AG08395 (cell line): ENCODE results near the gene NFAT5.
"Not testable (repeated sequence)": the region's sequence is repeated elsewhere in the genome, so short reads cannot be mapped to it uniquely, and the experiment has no call there.

Experiments used
- DNase-seq: peaks from one replicate; pipeline ENCODE4 v3.0.0; 2012; ENCODE audit warnings: mixed read lengths, low spot score

The NFAT5 gene

DNA sequence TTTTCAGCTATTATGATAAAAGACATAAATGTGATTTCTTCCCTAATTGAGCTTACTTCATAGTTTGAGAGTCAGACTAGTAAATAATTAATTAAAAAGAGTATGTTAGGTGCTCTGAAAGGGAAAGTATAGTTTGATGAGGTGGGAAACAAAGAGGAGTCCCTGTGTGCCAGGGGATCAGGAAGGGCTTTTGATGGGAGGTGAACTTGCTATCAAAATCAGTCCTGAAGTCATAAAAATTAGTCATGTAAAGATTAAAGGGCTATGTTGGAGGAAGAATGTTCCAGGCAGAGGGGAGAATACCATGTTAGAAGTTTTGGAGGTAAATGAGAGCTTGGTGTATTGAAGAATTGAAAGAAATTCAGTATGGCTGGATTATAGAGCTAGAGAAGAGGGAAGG is 31.0 kb downstream of the NFAT5 start:
- DNase-seq: no peak

DNA sequence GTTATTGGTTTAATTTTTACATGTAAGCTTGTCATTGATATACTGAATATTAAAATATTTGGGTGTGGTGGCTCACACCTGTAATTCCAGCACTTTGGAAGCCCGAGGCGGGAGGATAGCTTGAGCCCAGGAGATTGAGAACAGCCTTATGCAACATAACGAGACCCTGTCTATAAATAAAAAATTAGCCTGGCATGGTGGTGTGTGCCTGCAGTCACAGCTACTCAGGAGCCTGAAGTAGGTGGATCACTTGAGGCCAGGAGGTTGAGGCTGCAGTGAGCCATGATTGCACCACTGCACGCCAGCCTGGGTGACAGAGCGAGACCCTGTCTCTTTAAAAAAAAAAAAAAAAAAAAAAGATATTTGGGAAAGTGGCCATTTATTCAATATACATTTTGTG is 32.3 kb downstream of the NFAT5 start:
- no peak for DNase-seq

DNA sequence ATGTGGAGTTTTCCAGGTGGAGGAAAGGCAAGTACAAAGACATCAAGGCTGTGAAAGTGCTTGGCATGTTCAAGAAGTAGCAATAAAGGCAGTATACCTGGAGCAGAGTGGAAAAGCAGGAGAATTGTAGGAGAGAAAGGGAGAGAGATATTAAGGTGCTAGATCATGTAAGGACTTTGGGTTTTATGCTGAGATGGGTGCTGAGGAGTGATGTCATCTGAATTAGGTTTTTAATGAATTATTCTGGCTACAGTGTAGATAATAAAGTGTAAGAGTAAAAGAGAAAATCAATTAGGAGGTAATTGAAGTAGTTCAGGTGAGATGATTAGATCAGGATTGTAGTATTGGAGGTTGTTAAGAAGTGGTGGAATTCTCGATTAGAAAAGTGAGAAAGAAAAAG is 34.0 kb downstream of the NFAT5 start:
- DNase-seq: no peak

GRCh38 chr16:69600202-69600601 is 34.4 kb downstream of the NFAT5 start:
- DNase-seq: no peak

DNA sequence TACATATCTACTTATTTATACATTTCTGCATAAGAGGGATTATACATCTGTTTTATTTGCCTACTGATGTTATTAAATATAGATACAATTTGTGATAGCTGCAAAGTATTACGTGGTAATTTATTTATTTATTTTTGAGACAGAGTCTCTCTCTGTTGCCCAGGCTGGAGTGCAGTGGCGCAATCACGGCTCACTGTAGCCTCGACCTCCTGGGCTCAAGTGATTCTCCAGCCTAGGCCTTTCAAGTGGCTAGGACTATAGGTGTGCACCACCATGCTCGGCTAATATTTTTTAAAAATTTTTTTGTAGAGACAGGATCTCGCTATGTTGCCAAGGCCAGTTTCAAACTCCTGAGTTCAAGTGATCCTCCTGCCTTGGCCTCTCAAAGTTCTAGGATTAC is 35.5 kb downstream of the NFAT5 start:
- no peak for DNase-seq

- DNase-seq: no peak
Observed at GRCh38 chr16:69606985-69607384, 41.2 kb downstream of the NFAT5 start.

DNA sequence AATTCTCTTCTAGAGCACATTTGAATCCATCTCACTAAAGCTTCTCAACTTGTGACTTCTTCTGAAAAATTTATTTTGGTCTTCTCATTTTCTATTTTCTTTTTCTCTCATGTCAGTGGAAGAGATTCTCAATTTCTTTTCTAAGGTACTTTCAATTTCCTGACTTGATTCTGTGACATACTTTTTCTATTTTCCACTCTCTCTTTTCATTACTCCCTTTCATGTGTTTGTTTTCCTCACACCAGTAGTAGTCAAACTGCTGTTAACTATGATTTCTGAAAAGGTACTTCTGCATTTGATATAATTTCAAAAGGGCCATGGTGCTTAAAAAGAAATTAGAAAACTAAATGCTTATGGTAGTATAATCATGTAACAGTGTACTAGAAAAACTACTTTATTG is 41.9 kb downstream of the NFAT5 start:
- no peak for DNase-seq

DNA sequence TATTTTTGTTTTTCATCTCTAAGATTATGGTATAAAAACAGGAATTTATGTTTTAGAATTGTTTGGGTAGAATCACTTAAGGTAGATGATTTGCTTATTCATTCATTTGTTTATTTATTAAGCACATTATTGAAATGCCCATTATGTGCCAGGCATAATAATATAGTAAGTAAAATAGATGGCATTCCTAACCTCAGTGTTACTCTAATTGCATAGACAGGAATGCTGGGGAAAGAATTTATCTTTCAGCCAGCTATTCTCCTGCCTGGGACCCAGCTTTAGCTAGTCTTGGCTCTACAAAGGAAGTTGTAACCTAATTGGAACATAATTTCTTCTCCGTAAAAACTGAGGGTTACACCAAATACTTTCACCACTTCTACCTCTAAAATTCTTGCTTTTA is 44.6 kb downstream of the NFAT5 start:
- peak; percentile 52 for DNase-seq

GRCh38 chr16:69611103-69611640 is 45.4 kb downstream of the NFAT5 start:
- DNase-seq: no peak

- DNase-seq: no peak
Observed at GRCh38 chr16:69613378-69614154, 47.8 kb downstream of the NFAT5 start.

DNA sequence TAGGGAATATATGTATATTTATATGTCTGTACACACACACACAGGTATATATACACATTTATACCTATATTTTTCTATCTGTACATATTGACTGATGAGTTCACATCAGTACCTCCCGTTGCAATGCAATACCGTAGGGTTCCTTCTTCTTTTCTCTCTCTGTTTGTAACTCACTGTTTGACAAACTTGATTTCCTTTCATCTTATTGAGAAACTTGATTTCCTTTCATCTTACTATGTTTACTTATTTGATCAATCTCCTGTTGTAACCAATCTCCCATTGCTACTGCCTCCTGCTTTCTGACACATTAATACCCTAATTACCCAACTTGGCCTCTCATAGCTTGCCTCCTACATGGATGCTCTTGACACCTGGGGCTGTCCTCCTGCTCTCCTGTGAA is 49.8 kb downstream of the NFAT5 start:
- DNase-seq: no peak

- no peak for DNase-seq
Observed at GRCh38 chr16:69616082-69616481, 50.3 kb downstream of the NFAT5 start.

DNA sequence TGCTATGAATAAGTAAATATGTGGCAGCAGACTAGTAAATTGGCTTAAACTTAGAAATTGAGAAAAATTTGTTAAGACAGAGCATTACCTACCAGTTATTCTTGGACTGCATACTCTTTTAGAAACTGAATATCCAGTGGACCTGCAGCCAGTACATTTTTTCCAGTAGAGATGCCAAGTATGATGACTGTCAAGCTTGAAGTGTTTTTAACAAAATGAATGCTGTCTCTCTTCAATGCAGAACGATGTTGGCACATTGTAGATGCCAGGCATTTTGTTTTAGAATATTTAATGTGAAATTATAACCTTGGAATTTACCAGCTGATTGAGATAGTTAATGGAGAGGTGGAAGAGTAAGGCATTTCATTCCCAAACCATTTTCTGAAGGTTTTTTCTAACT is 52.5 kb downstream of the NFAT5 start:
- DNase-seq: peak; percentile 13

- DNase-seq: no peak
Observed at GRCh38 chr16:69618721-69619120, 53.0 kb downstream of the NFAT5 start.

GRCh38 chr16:69619514-69619913 is 53.7 kb downstream of the NFAT5 start:
- DNase-seq: no peak

GRCh38 chr16:69620573-69620972 is 54.8 kb downstream of the NFAT5 start:
- DNase-seq: no peak

DNA sequence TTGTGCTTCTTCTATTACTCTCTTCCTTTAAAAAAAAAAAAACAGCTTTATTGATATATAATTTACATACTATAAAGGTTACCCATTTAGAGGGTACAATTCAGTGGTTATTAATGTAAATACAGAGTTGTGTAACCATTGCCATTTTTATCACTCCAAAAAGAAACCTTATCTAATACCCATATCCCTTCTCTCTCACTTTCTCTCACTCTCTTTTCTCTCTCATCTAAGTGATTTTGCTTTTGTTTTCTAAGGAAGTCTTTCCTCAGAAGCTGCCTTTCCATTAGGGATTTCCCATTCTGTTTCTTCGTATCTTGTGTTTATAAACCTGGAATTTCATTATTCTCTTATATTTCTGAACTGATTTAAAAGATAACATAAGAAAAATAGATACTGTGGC is 55.5 kb downstream of the NFAT5 start:
- DNase-seq: no peak

GRCh38 chr16:69626256-69626655 is 60.5 kb downstream of the NFAT5 start:
- DNase-seq: peak; percentile 31

DNA sequence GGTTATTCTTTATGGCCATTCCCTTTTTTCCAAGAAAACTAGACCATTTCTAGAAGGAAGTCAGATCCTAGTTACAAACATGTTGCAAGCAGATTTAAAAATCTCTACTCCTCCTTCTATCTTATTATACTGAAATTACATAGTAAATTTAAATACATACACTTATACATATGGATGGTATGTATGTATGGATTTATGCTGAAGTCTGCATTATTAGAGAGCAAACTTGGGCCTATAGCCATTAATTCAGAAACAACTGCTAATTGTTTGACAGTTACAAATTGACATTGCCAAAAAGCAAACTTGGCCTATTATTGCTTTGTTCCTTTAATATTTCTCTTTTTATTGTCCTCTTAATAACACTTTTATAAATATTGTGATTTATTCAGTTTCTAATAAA is 67.1 kb downstream of the NFAT5 start:
- no peak for DNase-seq

DNA sequence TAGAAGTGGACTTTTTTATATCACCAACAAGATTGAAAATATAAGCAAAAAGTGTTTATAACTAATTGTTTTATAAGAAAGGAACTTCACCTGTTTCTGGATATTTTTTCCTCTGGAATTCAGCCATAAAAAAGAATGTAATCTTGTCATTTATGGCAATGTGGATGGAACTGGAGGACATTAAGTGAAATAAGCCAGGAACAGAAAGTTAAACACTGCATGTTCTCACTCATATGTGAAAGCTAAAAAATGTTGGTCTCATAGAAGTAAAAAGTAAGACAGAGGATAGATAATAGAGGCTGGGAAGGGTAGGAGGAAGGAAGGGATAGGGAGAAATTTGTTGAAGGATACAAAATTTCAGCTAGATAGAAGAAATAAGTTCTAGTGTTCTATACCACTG is 67.6 kb downstream of the NFAT5 start:
- DNase-seq: no peak

DNA sequence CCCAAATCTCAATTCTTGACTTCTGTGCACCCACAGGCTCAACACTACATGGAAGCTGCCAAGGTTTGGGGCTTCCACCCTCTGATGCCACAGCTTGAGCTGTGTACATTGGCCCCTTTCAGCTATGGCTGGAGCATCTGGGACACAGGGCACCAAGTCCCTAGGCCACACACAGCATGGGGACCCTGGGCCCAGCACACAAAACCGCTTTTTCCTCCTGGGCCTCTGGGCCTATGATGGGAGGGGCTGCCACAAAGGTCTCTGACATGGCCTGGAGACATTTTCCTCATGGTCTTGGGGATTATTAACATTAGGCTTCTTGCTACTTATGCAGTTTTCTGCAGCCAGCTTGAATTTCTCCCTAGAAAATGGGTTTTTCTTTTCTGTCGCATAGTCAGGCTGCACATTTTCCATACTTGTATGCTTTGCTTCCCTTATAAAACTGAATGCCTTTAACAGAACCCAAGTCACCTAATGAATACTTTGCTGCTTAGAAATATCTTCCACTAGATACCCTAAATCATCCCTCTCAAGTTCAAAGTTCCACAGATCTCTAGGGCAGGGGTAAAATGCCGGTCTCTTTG is 70.9 kb downstream of the NFAT5 start:
- not testable (repeated sequence) for DNase-seq

DNA sequence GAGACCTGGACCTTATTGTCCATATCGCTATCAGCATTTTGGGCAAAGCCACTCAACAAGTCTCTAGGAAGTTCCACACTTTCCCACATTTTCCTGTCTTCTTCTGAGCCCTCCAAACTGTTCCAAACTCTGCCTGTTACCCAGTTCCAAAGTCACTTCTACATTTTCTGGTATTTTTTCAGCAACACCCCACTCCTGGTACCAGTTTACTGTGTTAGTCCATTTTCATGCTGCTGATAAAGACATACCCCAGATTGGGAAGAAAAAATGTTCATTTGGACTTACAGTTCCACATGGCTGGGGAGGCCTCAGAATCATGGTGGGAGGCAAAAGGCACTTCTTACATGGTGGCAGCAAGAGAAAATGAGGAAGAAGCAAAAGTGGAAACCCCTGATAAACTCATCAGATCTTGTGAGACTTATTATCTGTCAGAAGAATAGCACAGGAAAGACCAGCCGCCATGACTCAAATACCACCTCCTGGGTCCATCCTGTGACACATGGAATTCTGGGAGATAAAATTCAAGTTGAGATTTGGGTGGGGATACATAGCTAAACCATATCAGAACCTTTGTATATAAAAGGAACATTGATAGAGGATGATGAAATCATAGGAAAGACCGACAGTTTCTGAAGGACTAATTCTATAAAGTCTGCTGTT is 71.6 kb downstream of the NFAT5 start:
- not testable (repeated sequence) for DNase-seq

- not testable (repeated sequence) for DNase-seq
Observed at GRCh38 chr16:69643997-69644396, 78.2 kb downstream of the NFAT5 start.
